ENCODE results near the gene TXNIP. TPM values are rescaled to one million over a fixed set of nuclear protein-coding genes. Genes with fewer than 3 reads are reported as not detected.
A peak's percentile ranks its signal among the peaks of the same experiment; 100 is the strongest.

The TXNIP gene
- total and polyA plus RNA-seq, 2 experiments from 2014 or later = 75.3 to 160 TPM

- 87% methylated on average over 2 of the region's 2 CpGs for whole genome bisulfite sequencing (ENCODE audit: low lambda C conversion rate, missing lambda C conversion rate)
- Histone ChIP-seq H3K4me3 (no peak overlapping the region), H3K79me2 (peaks cover 5% of the 10 kb centered on the region)
These were observed 29.1 kb downstream of the TXNIP start for GRCh38 chr1:145967288-145967687.

DNA sequence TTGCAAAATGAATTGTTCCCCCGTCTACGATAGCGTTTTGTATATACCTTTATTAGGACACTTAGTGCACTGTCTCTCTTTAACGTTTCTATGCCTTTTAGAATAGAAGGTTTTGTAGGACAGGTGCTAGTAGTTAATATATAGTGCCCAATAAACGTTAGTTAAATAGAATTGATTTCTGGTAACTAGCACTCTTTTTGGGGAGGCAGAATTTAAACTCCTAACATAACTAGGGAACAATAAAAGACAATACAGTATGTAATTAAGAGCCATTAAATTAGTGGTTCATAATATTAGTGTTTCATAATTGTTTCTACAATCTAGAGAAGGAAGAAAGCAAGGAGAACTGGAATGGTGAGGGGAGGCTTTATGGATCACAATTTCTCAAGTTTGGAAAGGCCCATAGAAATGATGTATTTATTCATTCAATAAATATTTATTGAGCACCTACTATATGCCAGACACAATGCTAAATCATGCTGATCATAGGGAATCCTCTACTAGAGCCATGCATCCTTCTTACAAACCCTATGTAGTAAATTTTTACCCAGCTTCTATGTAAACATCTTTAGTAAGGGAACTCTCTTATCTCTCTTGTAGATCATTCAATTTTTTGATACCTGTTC lies 31.1 kb downstream of the TXNIP start:
- Histone ChIP-seq H3K9me2 (replicated peaks; ENCODE audit: insufficient read depth) (no peaks in the 10 kb centered on the region), H3K27ac (peak overlapping the region; percentile 89), H3K4me3 (peak overlapping the region; percentile 27), H2AFZ (peak overlapping the region; percentile 70), H3K9me3 (ENCODE audit: low read depth) (no peaks in the 10 kb centered on the region), H3K27me3 (peaks cover 14% of the 10 kb centered on the region), H3K4me2 (peak overlapping the region; percentile 94), H3K4me1 (ENCODE audit: insufficient read depth) (peaks cover 32% of the 10 kb centered on the region), H3K36me3 (replicated peaks; ENCODE audit: insufficient read depth, low read depth) (no peaks in the 10 kb centered on the region), H4K20me1 (ENCODE audit: insufficient read depth, poor library complexity, severe bottlenecking) (no peaks in the 10 kb centered on the region), H3K79me2 (peaks cover 5% of the 10 kb centered on the region)
- TF ChIP-seq, protein P1, sequence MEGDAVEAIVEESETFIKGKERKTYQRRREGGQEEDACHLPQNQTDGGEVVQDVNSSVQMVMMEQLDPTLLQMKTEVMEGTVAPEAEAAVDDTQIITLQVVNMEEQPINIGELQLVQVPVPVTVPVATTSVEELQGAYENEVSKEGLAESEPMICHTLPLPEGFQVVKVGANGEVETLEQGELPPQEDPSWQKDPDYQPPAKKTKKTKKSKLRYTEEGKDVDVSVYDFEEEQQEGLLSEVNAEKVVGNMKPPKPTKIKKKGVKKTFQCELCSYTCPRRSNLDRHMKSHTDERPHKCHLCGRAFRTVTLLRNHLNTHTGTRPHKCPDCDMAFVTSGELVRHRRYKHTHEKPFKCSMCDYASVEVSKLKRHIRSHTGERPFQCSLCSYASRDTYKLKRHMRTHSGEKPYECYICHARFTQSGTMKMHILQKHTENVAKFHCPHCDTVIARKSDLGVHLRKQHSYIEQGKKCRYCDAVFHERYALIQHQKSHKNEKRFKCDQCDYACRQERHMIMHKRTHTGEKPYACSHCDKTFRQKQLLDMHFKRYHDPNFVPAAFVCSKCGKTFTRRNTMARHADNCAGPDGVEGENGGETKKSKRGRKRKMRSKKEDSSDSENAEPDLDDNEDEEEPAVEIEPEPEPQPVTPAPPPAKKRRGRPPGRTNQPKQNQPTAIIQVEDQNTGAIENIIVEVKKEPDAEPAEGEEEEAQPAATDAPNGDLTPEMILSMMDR (IDR thresholded peaks at IDR 0.05; ENCODE audit: poor library complexity) = no peak
- no peak for DNase-seq (ENCODE audit: low spot score)
- 15% methylated on average over 5 of the region's 5 CpGs for WGBS (ENCODE audit: low lambda C conversion rate, missing lambda C conversion rate)

More at GRCh38 chr1:145967288-145967687, 29.1 kb downstream of the TXNIP start:
- no peak overlapping the region for H2AFZ ChIP-seq
- H3K4me1 ChIP-seq (ENCODE audit: insufficient read depth) = peaks cover 17% of the 10 kb centered on the region
- peaks cover 9% of the 10 kb centered on the region for H3K27me3 ChIP-seq
- H3K36me3 ChIP-seq (replicated peaks; ENCODE audit: insufficient read depth, low read depth) = no peaks in the 10 kb centered on the region
- H3K4me2 ChIP-seq = no peak overlapping the region
- H3K9me3 ChIP-seq (ENCODE audit: low read depth) = no peaks in the 10 kb centered on the region
- TF ChIP-seq EZH2phosphoT487 (IDR thresholded peaks at IDR 0.05; ENCODE audit: low read depth, severe bottlenecking, unreplicated experiment) = no peak
- TF ChIP-seq EZH2 (IDR thresholded peaks at IDR 0.05; ENCODE audit: borderline replicate concordance) = no peak
- H3K9me2 ChIP-seq (replicated peaks; ENCODE audit: insufficient read depth) = no peaks in the 10 kb centered on the region
- no peaks in the 10 kb centered on the region for H4K20me1 ChIP-seq (ENCODE audit: insufficient read depth, poor library complexity, severe bottlenecking)
- no peak for DNase-seq (ENCODE audit: low spot score)
- H3K27ac ChIP-seq = no peak overlapping the region

DNA sequence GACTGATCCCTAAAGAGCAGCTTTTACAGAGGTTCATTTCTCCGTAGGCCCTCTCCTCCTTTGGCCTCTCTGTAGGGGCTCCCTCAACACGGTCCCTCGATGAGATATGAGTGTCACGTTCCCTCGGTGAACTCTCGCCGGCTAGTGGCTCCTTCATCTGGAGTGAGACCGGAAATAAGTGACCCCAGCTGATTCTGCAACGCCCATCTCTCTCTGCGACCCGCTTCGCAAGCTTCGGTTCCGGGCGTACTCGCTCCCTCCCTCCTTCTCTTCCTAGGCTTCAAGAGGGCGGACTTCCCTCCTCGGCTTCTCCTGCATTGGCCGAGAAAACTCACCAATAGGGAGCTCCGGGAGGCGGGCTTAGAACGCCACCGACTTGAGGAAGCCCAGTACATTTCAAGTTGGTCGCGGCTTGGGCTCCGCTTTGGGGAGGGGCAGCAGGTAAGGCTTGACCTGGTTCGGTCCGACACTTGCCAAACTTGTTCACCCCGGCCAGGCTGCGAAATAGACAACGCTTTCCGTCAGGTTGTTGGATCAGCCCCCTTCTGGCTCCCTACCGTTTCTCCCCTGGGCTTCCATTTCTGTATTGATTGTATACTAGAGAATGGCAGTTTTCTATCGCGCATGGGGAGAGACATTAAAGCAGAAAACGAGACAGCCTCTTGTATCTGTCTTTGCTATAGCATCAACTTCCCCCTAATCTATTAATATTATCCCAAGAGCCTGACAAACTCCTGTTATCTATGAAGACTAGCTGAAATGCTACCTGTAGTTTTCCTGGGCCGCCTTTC lies 31.9 kb downstream of the TXNIP start, which contains the start of the genes ANKRD34A and POLR3GL:
TSS of gene ANKRD34A (minus strand) at position 248 of the 791 bp plus-strand sequence. CDS start 2,816 bp downstream, outside the sequence.
TSS of gene POLR3GL (plus strand) at position 363 of the 791 bp plus-strand sequence. CDS start 10,176 bp downstream, outside the sequence.
- H3K27me3 ChIP-seq = peaks cover 20% of the 10 kb centered on the region
- peaks cover 5% of the 10 kb centered on the region for H3K79me2 ChIP-seq
- DNase-seq (ENCODE audit: low spot score) = peak; percentile 94
- TF ChIP-seq EZH2 (IDR thresholded peaks at IDR 0.05; ENCODE audit: borderline replicate concordance) = no peak
- TF ChIP-seq EZH2phosphoT487 (IDR thresholded peaks at IDR 0.05; ENCODE audit: low read depth, severe bottlenecking, unreplicated experiment) = no peak
- TF ChIP-seq, protein P1 (IDR thresholded peaks at IDR 0.05; ENCODE audit: poor library complexity) = peak; percentile 4
- H2AFZ ChIP-seq = peak within 1 kb of the TSS; percentile 74
- no peaks in the 10 kb centered on the region for H3K9me2 ChIP-seq (replicated peaks; ENCODE audit: insufficient read depth)
- peak within 1 kb of the TSS; percentile 89 for H3K27ac ChIP-seq
- peaks cover 32% of the 10 kb centered on the region for H3K4me1 ChIP-seq (ENCODE audit: insufficient read depth)
- no peaks in the 10 kb centered on the region for H3K36me3 ChIP-seq (replicated peaks; ENCODE audit: insufficient read depth, low read depth)
- no peaks in the 10 kb centered on the region for H4K20me1 ChIP-seq (ENCODE audit: insufficient read depth, poor library complexity, severe bottlenecking)
- 2% methylated on average over 36 of the region's 37 CpGs for WGBS (ENCODE audit: low lambda C conversion rate, missing lambda C conversion rate)
- H3K4me2 ChIP-seq = peak within 1 kb of the TSS; percentile 94
- H3K4me3 ChIP-seq = peak within 1 kb of the TSS; percentile 27
- H3K9me3 ChIP-seq (ENCODE audit: low read depth) = no peaks in the 10 kb centered on the region

Data from hepatocyte (in vitro differentiated cells).